CD4-positive, alpha-beta T cell treated with Interleukin-4 for 4 hours (primary cell): ENCODE data around the gene HTRA3.

ENCODE experiments used
- DNase-seq: peaks from one replicate; pipeline ENCODE4 v3.0.0-alpha.2; 2020

The HTRA3 gene

GRCh38 chr4:8270418-8270771, 841 bp downstream of the HTRA3 start:
- no peak for DNase-seq

GRCh38 chr4:8270912-8271815, 1.6 kb downstream of the HTRA3 start:
- no peak for DNase-seq

- no peak for DNase-seq
These were observed 2.3 kb downstream of the HTRA3 start for GRCh38 chr4:8271821-8272220.

GRCh38 chr4:8272472-8273428, 3.2 kb downstream of the HTRA3 start:
- no peak for DNase-seq

- no peak for DNase-seq
These were observed 3.9 kb downstream of the HTRA3 start for GRCh38 chr4:8273450-8273849.

- no peak for DNase-seq
These were observed 4.6 kb downstream of the HTRA3 start for GRCh38 chr4:8274066-8274652.

- no peak for DNase-seq
These were observed 5.4 kb downstream of the HTRA3 start for GRCh38 chr4:8274765-8275547.

- DNase-seq = no peak
These were observed 6.0 kb downstream of the HTRA3 start for GRCh38 chr4:8275548-8275910.

GRCh38 chr4:8276358-8277240, 7.0 kb downstream of the HTRA3 start:
- DNase-seq = no peak

- no peak for DNase-seq
These were observed 7.9 kb downstream of the HTRA3 start for GRCh38 chr4:8277356-8278008.

- DNase-seq = no peak
These were observed 8.4 kb downstream of the HTRA3 start for GRCh38 chr4:8278009-8278395.

GRCh38 chr4:8278421-8279287, 9.1 kb downstream of the HTRA3 start:
- no peak for DNase-seq

GRCh38 chr4:8279321-8280157, 10.0 kb downstream of the HTRA3 start:
- no peak for DNase-seq

GRCh38 chr4:8280158-8280875, 10.8 kb downstream of the HTRA3 start:
- no peak for DNase-seq

- no peak for DNase-seq
These were observed 11.4 kb downstream of the HTRA3 start for GRCh38 chr4:8280876-8281440.

- DNase-seq = no peak
These were observed 12.1 kb downstream of the HTRA3 start for GRCh38 chr4:8281519-8282133.

- DNase-seq = no peak
These were observed 12.6 kb downstream of the HTRA3 start for GRCh38 chr4:8282134-8282641.
